ENCODE results near the gene NPTN. TPM values are rescaled to one million over a fixed set of nuclear protein-coding genes. Genes with fewer than 3 reads are reported as not detected.

The NPTN gene
- total RNA-seq, 1 experiment from 2014 or later: 151 TPM

DNA sequence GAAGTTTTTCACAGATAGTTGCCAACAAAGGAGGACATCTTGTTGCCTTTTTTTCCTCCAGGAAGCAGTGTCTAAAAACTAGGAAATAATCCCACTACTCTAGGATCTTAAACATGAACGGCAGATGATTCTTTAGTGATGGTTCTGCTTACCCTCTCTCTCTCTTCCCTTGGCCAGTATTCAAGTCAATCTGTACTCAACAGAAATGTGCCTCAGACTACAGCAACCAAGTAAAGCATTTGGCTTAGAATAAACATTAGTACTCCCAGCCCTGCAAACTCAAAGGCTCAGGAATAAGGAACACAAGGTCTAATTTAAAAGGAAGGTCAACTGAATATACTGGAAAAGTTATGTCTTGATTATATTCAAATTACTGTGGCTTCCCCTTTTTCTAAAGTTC lies 8.7 kb downstream of the NPTN start:
- ATAC-seq (no peak), DNase-seq (ENCODE audit: low read depth, low spot score) (no peak)
- no peak for TF ChIP-seq REST (IDR thresholded peaks at IDR 0.05; ENCODE audit: insufficient read depth in 1 of 2, low read depth in 2 of 2, low read length in 1 of 2)
- no peak for TF ChIP-seq SIN3A (IDR thresholded peaks at IDR 0.05; ENCODE audit: borderline replicate concordance, insufficient read depth, low read depth, low read length)
- no peak for TF ChIP-seq POLR2AphosphoS5 (IDR thresholded peaks at IDR 0.05; ENCODE audit: low read depth, low read length)
- no peak for TF ChIP-seq TCF7L2 (IDR thresholded peaks at IDR 0.05; ENCODE audit: low read depth, low read length)
- TF ChIP-seq, protein P1, sequence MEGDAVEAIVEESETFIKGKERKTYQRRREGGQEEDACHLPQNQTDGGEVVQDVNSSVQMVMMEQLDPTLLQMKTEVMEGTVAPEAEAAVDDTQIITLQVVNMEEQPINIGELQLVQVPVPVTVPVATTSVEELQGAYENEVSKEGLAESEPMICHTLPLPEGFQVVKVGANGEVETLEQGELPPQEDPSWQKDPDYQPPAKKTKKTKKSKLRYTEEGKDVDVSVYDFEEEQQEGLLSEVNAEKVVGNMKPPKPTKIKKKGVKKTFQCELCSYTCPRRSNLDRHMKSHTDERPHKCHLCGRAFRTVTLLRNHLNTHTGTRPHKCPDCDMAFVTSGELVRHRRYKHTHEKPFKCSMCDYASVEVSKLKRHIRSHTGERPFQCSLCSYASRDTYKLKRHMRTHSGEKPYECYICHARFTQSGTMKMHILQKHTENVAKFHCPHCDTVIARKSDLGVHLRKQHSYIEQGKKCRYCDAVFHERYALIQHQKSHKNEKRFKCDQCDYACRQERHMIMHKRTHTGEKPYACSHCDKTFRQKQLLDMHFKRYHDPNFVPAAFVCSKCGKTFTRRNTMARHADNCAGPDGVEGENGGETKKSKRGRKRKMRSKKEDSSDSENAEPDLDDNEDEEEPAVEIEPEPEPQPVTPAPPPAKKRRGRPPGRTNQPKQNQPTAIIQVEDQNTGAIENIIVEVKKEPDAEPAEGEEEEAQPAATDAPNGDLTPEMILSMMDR (IDR thresholded peaks at IDR 0.05): no peak
- Histone ChIP-seq H3K36me3 (ENCODE audit: control insufficient read depth, insufficient read depth, low read length) (no peaks in the 10 kb centered on the region), H3K4me1 (ENCODE audit: control insufficient read depth, insufficient read depth, low read length) (peaks cover 13% of the 10 kb centered on the region), H3K27me3 (ENCODE audit: control insufficient read depth, insufficient read depth, low read length) (no peaks in the 10 kb centered on the region), H3K9me3 (ENCODE audit: control insufficient read depth, insufficient read depth, low read depth, low read length) (no peaks in the 10 kb centered on the region), H3K4me3 (ENCODE audit: low read depth in 2 of 2, low read length in 2 of 2) (no peak overlapping the region), H3K27ac (ENCODE audit: low read length) (no peak overlapping the region)
- in situ Hi-C loops (cut with HindIII; ENCODE audit: low pct_unique_long_range_greater_than_20kb, low sequenced_read_pairs) (no loop called here), intact Hi-C loops (cut with micrococcal nuclease; ENCODE audit: unreplicated experiment) (no loop called here)
- no TSS peak for BruUV-seq (replicated peaks)
- ChIA-PET CTCF (no interaction called here), POLR2A (interaction anchor here (1.1 kb wide), 1 partner anchor 361 kb away, joined by 3 read pairs; no protein-coding TSS in a partner anchor)

DNA sequence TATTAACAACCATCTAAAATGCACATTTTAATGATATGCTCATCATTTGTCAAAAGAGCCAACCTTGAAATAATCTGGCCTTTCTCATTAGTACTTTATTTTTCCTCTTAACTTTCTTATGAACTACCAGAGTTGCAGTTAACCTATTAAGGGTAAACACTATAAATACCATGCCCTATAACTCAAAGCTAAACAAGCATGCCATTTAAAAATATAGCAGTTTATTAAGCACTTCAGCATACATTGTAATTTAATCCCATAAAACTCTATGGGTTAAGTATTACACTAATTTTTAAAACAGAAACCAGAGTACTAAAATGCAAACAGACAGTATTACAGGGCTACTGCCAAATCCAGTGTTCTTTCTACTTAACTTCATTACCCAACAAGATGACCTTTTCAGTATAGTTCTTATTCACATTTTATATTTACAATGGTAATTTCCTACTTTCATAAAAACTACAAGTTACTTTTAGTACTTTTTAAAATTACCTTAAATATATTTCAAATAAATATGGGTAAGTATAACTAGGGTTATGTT lies 11.8 kb downstream of the NPTN start:
- intact Hi-C loops (cut with micrococcal nuclease; ENCODE audit: unreplicated experiment): no loop called here
- Histone ChIP-seq H3K27me3 (ENCODE audit: control insufficient read depth, insufficient read depth, low read length) (no peaks in the 10 kb centered on the region), H3K9me3 (ENCODE audit: control insufficient read depth, insufficient read depth, low read depth, low read length) (no peaks in the 10 kb centered on the region), H3K4me1 (ENCODE audit: control insufficient read depth, insufficient read depth, low read length) (peaks cover 9% of the 10 kb centered on the region), H3K27ac (ENCODE audit: low read length) (no peak overlapping the region), H3K36me3 (ENCODE audit: control insufficient read depth, insufficient read depth, low read length) (no peaks in the 10 kb centered on the region), H3K4me3 (ENCODE audit: low read depth in 2 of 2, low read length in 2 of 2) (no peak overlapping the region)
- in situ Hi-C loops (cut with HindIII; ENCODE audit: low pct_unique_long_range_greater_than_20kb, low sequenced_read_pairs): no loop called here
- BruUV-seq (replicated peaks): no TSS peak
- POLR2A ChIA-PET: no interaction called here
- TF ChIP-seq TCF7L2 (IDR thresholded peaks at IDR 0.05; ENCODE audit: low read depth, low read length) (no peak), SIN3A (IDR thresholded peaks at IDR 0.05; ENCODE audit: borderline replicate concordance, insufficient read depth, low read depth, low read length) (no peak), REST (IDR thresholded peaks at IDR 0.05; ENCODE audit: insufficient read depth in 1 of 2, low read depth in 2 of 2, low read length in 1 of 2) (no peak), POLR2AphosphoS5 (IDR thresholded peaks at IDR 0.05; ENCODE audit: low read depth, low read length) (no peak)
- TF ChIP-seq, protein P1 (IDR thresholded peaks at IDR 0.05): no peak
- DNase-seq (ENCODE audit: low read depth, low spot score): no peak
- CTCF ChIA-PET: no interaction called here
- ATAC-seq: no peak
